HepG2 (cell line): ENCODE measurements around the gene PKNOX2.

Source experiments
- EEA1 ChIP-seq: sonication (generic); formaldehyde crosslinking; IDR thresholded peaks from 2 replicates; pipeline ENCODE4 v1.5.1; 2020; ENCODE audit warnings: mild to moderate bottlenecking, missing genetic modification reagents, borderline replicate concordance
- KDM4B ChIP-seq: sonication (generic); formaldehyde crosslinking; IDR thresholded peaks from 2 replicates; pipeline ENCODE4 v1.4.0; 2020; ENCODE audit warnings: missing genetic modification reagents
- KLF6 ChIP-seq: IDR thresholded peaks from 2 replicates; pipeline ENCODE4 v1.8.0; 2016; ENCODE audit warnings: missing biosample characterization, missing genetic modification reagents
- PCBP1 ChIP-seq: fragments of 200-400 bp; formaldehyde crosslinking; IDR thresholded peaks from 2 replicates; pipeline ENCODE4 v1.6.1; 2017; ENCODE audit warnings: mild to moderate bottlenecking, low read depth, low read length, borderline replicate concordance
- SIN3A ChIP-seq: IDR thresholded peaks from 2 replicates; pipeline ENCODE4 v1.6.1; 2011; ENCODE audit warnings: low read depth, mild to moderate bottlenecking, control low read depth, low read length, borderline replicate concordance
- U2AF2 ChIP-seq: fragments of 200-400 bp; formaldehyde crosslinking; IDR thresholded peaks from 2 replicates; pipeline ENCODE4 v1.6.1; 2017; ENCODE audit warnings: low read depth, mild to moderate bottlenecking, low read length
- TF ChIP-seq, protein P1 (sequence below): IDR thresholded peaks from 2 replicates; pipeline ENCODE4 v1.6.1; 2016; ENCODE audit warnings: low read depth, missing genetic modification reagents, missing compliant biosample characterization
- TF ChIP-seq, protein P2 (sequence below): sonication (generic); formaldehyde crosslinking; IDR thresholded peaks from 2 replicates; pipeline ENCODE4 v1.5.0; 2020; ENCODE audit warnings: mild to moderate bottlenecking, missing genetic modification reagents, moderate library complexity
- TF ChIP-seq, protein P3 (sequence below): sonication (generic); formaldehyde crosslinking; IDR thresholded peaks from 2 replicates; pipeline ENCODE4 v1.4.0; 2020; ENCODE audit warnings: missing genetic modification reagents

GRCh38 chr11:125215976-125216375 is 51.4 kb downstream of the PKNOX2 start:
- TF ChIP-seq, protein P1, sequence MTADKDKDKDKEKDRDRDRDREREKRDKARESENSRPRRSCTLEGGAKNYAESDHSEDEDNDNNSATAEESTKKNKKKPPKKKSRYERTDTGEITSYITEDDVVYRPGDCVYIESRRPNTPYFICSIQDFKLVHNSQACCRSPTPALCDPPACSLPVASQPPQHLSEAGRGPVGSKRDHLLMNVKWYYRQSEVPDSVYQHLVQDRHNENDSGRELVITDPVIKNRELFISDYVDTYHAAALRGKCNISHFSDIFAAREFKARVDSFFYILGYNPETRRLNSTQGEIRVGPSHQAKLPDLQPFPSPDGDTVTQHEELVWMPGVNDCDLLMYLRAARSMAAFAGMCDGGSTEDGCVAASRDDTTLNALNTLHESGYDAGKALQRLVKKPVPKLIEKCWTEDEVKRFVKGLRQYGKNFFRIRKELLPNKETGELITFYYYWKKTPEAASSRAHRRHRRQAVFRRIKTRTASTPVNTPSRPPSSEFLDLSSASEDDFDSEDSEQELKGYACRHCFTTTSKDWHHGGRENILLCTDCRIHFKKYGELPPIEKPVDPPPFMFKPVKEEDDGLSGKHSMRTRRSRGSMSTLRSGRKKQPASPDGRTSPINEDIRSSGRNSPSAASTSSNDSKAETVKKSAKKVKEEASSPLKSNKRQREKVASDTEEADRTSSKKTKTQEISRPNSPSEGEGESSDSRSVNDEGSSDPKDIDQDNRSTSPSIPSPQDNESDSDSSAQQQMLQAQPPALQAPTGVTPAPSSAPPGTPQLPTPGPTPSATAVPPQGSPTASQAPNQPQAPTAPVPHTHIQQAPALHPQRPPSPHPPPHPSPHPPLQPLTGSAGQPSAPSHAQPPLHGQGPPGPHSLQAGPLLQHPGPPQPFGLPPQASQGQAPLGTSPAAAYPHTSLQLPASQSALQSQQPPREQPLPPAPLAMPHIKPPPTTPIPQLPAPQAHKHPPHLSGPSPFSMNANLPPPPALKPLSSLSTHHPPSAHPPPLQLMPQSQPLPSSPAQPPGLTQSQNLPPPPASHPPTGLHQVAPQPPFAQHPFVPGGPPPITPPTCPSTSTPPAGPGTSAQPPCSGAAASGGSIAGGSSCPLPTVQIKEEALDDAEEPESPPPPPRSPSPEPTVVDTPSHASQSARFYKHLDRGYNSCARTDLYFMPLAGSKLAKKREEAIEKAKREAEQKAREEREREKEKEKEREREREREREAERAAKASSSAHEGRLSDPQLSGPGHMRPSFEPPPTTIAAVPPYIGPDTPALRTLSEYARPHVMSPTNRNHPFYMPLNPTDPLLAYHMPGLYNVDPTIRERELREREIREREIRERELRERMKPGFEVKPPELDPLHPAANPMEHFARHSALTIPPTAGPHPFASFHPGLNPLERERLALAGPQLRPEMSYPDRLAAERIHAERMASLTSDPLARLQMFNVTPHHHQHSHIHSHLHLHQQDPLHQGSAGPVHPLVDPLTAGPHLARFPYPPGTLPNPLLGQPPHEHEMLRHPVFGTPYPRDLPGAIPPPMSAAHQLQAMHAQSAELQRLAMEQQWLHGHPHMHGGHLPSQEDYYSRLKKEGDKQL (CRISPR knock-in tag), result no peak
- no peak for TF ChIP-seq SIN3A
- TF ChIP-seq, protein P2, sequence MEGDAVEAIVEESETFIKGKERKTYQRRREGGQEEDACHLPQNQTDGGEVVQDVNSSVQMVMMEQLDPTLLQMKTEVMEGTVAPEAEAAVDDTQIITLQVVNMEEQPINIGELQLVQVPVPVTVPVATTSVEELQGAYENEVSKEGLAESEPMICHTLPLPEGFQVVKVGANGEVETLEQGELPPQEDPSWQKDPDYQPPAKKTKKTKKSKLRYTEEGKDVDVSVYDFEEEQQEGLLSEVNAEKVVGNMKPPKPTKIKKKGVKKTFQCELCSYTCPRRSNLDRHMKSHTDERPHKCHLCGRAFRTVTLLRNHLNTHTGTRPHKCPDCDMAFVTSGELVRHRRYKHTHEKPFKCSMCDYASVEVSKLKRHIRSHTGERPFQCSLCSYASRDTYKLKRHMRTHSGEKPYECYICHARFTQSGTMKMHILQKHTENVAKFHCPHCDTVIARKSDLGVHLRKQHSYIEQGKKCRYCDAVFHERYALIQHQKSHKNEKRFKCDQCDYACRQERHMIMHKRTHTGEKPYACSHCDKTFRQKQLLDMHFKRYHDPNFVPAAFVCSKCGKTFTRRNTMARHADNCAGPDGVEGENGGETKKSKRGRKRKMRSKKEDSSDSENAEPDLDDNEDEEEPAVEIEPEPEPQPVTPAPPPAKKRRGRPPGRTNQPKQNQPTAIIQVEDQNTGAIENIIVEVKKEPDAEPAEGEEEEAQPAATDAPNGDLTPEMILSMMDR (CRISPR knock-in tag), result no peak
- TF ChIP-seq KLF6, result no peak
- no peak for TF ChIP-seq EEA1 (CRISPR knock-in tag)
- no peak for TF ChIP-seq PCBP1
- TF ChIP-seq KDM4B (CRISPR knock-in tag), result no peak
- TF ChIP-seq, protein P3, sequence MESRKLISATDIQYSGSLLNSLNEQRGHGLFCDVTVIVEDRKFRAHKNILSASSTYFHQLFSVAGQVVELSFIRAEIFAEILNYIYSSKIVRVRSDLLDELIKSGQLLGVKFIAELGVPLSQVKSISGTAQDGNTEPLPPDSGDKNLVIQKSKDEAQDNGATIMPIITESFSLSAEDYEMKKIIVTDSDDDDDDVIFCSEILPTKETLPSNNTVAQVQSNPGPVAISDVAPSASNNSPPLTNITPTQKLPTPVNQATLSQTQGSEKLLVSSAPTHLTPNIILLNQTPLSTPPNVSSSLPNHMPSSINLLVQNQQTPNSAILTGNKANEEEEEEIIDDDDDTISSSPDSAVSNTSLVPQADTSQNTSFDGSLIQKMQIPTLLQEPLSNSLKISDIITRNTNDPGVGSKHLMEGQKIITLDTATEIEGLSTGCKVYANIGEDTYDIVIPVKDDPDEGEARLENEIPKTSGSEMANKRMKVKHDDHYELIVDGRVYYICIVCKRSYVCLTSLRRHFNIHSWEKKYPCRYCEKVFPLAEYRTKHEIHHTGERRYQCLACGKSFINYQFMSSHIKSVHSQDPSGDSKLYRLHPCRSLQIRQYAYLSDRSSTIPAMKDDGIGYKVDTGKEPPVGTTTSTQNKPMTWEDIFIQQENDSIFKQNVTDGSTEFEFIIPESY (CRISPR knock-in tag), result no peak
- TF ChIP-seq U2AF2, result no peak
